ENCODE measurements around the gene DLG1. TPM values are rescaled to one million over a fixed set of nuclear protein-coding genes. Genes with fewer than 3 reads are reported as not detected.
"Not testable (repeated sequence)": the region's sequence is repeated elsewhere in the genome, so short reads cannot be mapped to it uniquely, and the experiment has no call there.

Gene DLG1
- total RNA-seq, 2 donors from 2014 or later, result 59.0 to 98.2 TPM

- Histone ChIP-seq H3K27me3 (replicated peaks; ENCODE audit: insufficient read depth) (no peaks in the 10 kb centered on the region), H3K27ac (no peak overlapping the region), H3K4me3 (no peak overlapping the region), H3K4me1 (replicated peaks) (no peaks in the 10 kb centered on the region), H3K36me3 (no peaks in the 10 kb centered on the region), H3K9me3 (no peaks in the 10 kb centered on the region)
- TF ChIP-seq POLR2A (IDR thresholded peaks at IDR 0.05) (no peak), POLR2AphosphoS5 (IDR thresholded peaks at IDR 0.05) (no peak)
- WGBS, result 44% methylated on average over 5 of the region's 5 CpGs
- no peak for DNase-seq (ENCODE audit: low spot score)
- intact Hi-C loops (cut with DNase I), result no loop called here
These were observed 86.1 kb downstream of the DLG1 start for GRCh38 chr3:197212290-197212689.

- intact Hi-C loops (cut with DNase I); H3K27me3 ChIP-seq (replicated peaks; ENCODE audit: insufficient read depth); H3K36me3 ChIP-seq; H3K4me1 ChIP-seq (replicated peaks); H3K9me3 ChIP-seq; H3K4me3 ChIP-seq; DNase-seq (ENCODE audit: low spot score); H3K27ac ChIP-seq: not testable (repeated sequence)
- 88% methylated on average over 4 of the region's 4 CpGs for WGBS
These were observed 86.7 kb downstream of the DLG1 start for GRCh38 chr3:197211698-197212097.

- Histone ChIP-seq H3K36me3 (no peaks in the 10 kb centered on the region), H3K4me1 (replicated peaks) (no peaks in the 10 kb centered on the region), H3K27ac (no peak overlapping the region), H3K4me3 (no peak overlapping the region), H3K9me3 (no peaks in the 10 kb centered on the region), H3K27me3 (replicated peaks; ENCODE audit: insufficient read depth) (no peaks in the 10 kb centered on the region)
- intact Hi-C loops (cut with DNase I), result no loop called here
- no peak for DNase-seq (ENCODE audit: low spot score)
- TF ChIP-seq POLR2A (IDR thresholded peaks at IDR 0.05) (no peak), CTCF (IDR thresholded peaks at IDR 0.05) (no peak), POLR2AphosphoS5 (IDR thresholded peaks at IDR 0.05) (no peak)
These were observed 88.8 kb downstream of the DLG1 start for GRCh38 chr3:197209366-197210260.

- intact Hi-C loops (cut with DNase I), result no loop called here
- TF ChIP-seq POLR2A (IDR thresholded peaks at IDR 0.05) (no peak), POLR2AphosphoS5 (IDR thresholded peaks at IDR 0.05) (no peak), CTCF (IDR thresholded peaks at IDR 0.05) (no peak)
- no peaks in the 10 kb centered on the region for H3K36me3 ChIP-seq
- no peaks in the 10 kb centered on the region for H3K9me3 ChIP-seq
- no peak overlapping the region for H3K4me3 ChIP-seq
- H3K27ac ChIP-seq, result no peak overlapping the region
- no peaks in the 10 kb centered on the region for H3K4me1 ChIP-seq (replicated peaks)
- 90% methylated on average over 9 of the region's 9 CpGs for WGBS
- no peak for DNase-seq (ENCODE audit: low spot score)
- no peaks in the 10 kb centered on the region for H3K27me3 ChIP-seq (replicated peaks; ENCODE audit: insufficient read depth)
These were observed 91.5 kb downstream of the DLG1 start for GRCh38 chr3:197206913-197207312.

- no peaks in the 10 kb centered on the region for H3K36me3 ChIP-seq
- intact Hi-C loops (cut with DNase I), result no loop called here
- no peaks in the 10 kb centered on the region for H3K4me1 ChIP-seq (replicated peaks)
- TF ChIP-seq CTCF (IDR thresholded peaks at IDR 0.05), result no peak
- TF ChIP-seq POLR2AphosphoS5 (IDR thresholded peaks at IDR 0.05), result no peak
- no peak for TF ChIP-seq POLR2A (IDR thresholded peaks at IDR 0.05)
- DNase-seq (ENCODE audit: low spot score), result no peak
- WGBS, result 91% methylated on average over 2 of the region's 2 CpGs
- no peak overlapping the region for H3K27ac ChIP-seq
- H3K9me3 ChIP-seq, result no peaks in the 10 kb centered on the region
- H3K27me3 ChIP-seq (replicated peaks; ENCODE audit: insufficient read depth), result no peaks in the 10 kb centered on the region
- no peak overlapping the region for H3K4me3 ChIP-seq
These were observed 92.7 kb downstream of the DLG1 start for GRCh38 chr3:197205675-197206074.

- 94% methylated on average over 1 of the region's 1 CpG for WGBS
- TF ChIP-seq POLR2AphosphoS5 (IDR thresholded peaks at IDR 0.05), result no peak
- no peak for TF ChIP-seq CTCF (IDR thresholded peaks at IDR 0.05)
- TF ChIP-seq POLR2A (IDR thresholded peaks at IDR 0.05), result no peak
- H3K4me3 ChIP-seq, result no peak overlapping the region
- H3K27ac ChIP-seq, result no peak overlapping the region
- H3K9me3 ChIP-seq, result no peaks in the 10 kb centered on the region
- no peaks in the 10 kb centered on the region for H3K27me3 ChIP-seq (replicated peaks; ENCODE audit: insufficient read depth)
- intact Hi-C loops (cut with DNase I), result no loop called here
- no peaks in the 10 kb centered on the region for H3K36me3 ChIP-seq
- no peak for DNase-seq (ENCODE audit: low spot score)
- H3K4me1 ChIP-seq (replicated peaks), result no peaks in the 10 kb centered on the region
These were observed 93.1 kb downstream of the DLG1 start for GRCh38 chr3:197205265-197205664.
